NCI-H2171 (cell line): ENCODE results near the gene TMEM52.
A peak's percentile ranks its signal among the peaks of the same experiment; 100 is the strongest.
"Not testable (repeated sequence)": the region's sequence is repeated elsewhere in the genome, so short reads cannot be mapped to it uniquely, and the experiment has no call there.

Experiments
- DNase-seq: peaks from one replicate; lab custom pipeline; 2025; lab: John Stamatoyannopoulos, UW

Gene TMEM52

GRCh38 chr1:1945782-1946393 lies 26.8 kb upstream of the TMEM52 start:
- DNase-seq: no peak

- peak; percentile 31 for DNase-seq
These were observed 24.9 kb upstream of the TMEM52 start for GRCh38 chr1:1943834-1944570.

- no peak for DNase-seq
These were observed 23.9 kb upstream of the TMEM52 start for GRCh38 chr1:1942753-1943656.

- no peak for DNase-seq
These were observed 23.0 kb upstream of the TMEM52 start for GRCh38 chr1:1941868-1942752.

GRCh38 chr1:1941211-1941841 lies 22.2 kb upstream of the TMEM52 start:
- DNase-seq: no peak

- no peak for DNase-seq
These were observed 21.0 kb upstream of the TMEM52 start for GRCh38 chr1:1940123-1940425.

GRCh38 chr1:1939296-1940122 lies 20.4 kb upstream of the TMEM52 start:
- DNase-seq: no peak

- DNase-seq: no peak
These were observed 19.7 kb upstream of the TMEM52 start for GRCh38 chr1:1938613-1939295.

GRCh38 chr1:1938276-1938573 lies 19.1 kb upstream of the TMEM52 start:
- no peak for DNase-seq

- DNase-seq: no peak
These were observed 18.6 kb upstream of the TMEM52 start for GRCh38 chr1:1937549-1938275.

- no peak for DNase-seq
These were observed 18.0 kb upstream of the TMEM52 start for GRCh38 chr1:1937061-1937460.

- DNase-seq: not testable (repeated sequence)
These were observed 15.8 kb upstream of the TMEM52 start for GRCh38 chr1:1934848-1935247.

GRCh38 chr1:1929639-1930545 lies 10.8 kb upstream of the TMEM52 start:
- no peak for DNase-seq

- no peak for DNase-seq
These were observed 10.1 kb upstream of the TMEM52 start for GRCh38 chr1:1929102-1929638.

GRCh38 chr1:1928231-1929101 lies 9.4 kb upstream of the TMEM52 start:
- DNase-seq: no peak

- DNase-seq: no peak
These were observed 8.7 kb upstream of the TMEM52 start for GRCh38 chr1:1927751-1928150.
